ENCODE results near the gene CLEC19A. TPM values are rescaled to one million over a fixed set of nuclear protein-coding genes. Genes with fewer than 3 reads are reported as not detected.
A peak's percentile ranks its signal among the peaks of the same experiment; 100 is the strongest.

Gene CLEC19A
- total RNA-seq, 2 donors from 2014 or later, result 0.23 TPM

DNA sequence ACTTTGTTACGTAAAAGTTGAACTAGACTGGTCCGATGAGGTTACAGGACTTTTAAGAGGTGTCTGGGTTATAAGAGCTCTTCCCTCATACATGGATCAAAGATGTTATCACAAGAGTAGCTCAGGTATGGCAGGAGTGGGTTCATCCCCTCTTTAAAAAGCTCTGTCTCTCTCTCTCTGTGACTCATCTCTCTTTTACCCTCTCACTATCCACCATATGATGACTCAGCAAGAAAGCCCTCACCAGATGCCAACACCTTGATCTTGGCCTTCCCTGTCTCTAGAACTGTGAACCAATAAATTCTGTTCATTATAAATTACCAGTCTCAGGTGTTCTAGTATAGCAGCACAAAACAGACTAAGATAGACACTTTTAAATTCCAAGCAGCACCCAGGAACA is 1.9 kb upstream of the CLEC19A start:
- intact Hi-C loops (cut with DNase I), result no loop called here
- no peak for DNase-seq (ENCODE audit: low spot score)
- Histone ChIP-seq H3K27ac (no peak overlapping the region), H3K27me3 (replicated peaks; ENCODE audit: insufficient read depth) (no peaks in the 10 kb centered on the region), H3K4me1 (replicated peaks) (no peaks in the 10 kb centered on the region), H3K36me3 (no peaks in the 10 kb centered on the region), H3K9me3 (no peaks in the 10 kb centered on the region), H3K4me3 (no peak overlapping the region)
- no peak for TF ChIP-seq CTCF (IDR thresholded peaks at IDR 0.05)
- no peak for TF ChIP-seq POLR2AphosphoS5 (IDR thresholded peaks at IDR 0.05)
- TF ChIP-seq POLR2A (IDR thresholded peaks at IDR 0.05), result no peak
- WGBS, result 62% methylated on average over 2 of the region's 2 CpGs

GRCh38 chr16:19284207-19284606 is 1.3 kb upstream of the CLEC19A start:
- 16% methylated on average over 1 of the region's 1 CpG for WGBS
- Histone ChIP-seq H3K27me3 (replicated peaks; ENCODE audit: insufficient read depth) (no peaks in the 10 kb centered on the region), H3K27ac (no peak overlapping the region), H3K36me3 (no peaks in the 10 kb centered on the region), H3K4me3 (no peak overlapping the region), H3K9me3 (no peaks in the 10 kb centered on the region), H3K4me1 (replicated peaks) (no peaks in the 10 kb centered on the region)
- DNase-seq (ENCODE audit: low spot score), result peak; percentile 92
- TF ChIP-seq POLR2AphosphoS5 (IDR thresholded peaks at IDR 0.05) (peak; percentile 78), CTCF (IDR thresholded peaks at IDR 0.05) (no peak), POLR2A (IDR thresholded peaks at IDR 0.05) (no peak)
- intact Hi-C loops (cut with DNase I), result no loop called here

DNA sequence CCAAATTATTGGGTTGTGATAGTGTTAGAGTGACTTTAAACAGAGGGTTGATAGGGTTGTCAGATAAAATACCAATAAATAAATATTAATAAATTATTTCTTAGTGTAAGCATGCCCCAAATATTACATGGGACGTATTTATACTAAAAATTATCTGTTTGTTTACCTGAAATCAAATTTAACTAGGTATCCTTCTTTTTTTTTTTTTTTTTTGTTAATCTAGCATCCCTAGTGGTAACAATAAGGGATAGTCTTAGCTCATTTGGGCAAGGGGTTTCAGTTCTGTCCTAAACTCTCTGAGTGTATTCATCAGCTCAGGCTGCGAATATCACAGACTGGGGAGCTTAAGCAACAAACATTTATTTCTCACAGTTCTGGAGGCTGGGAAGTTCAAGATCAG is 1.3 kb downstream of the CLEC19A start:
- Histone ChIP-seq H3K27me3 (replicated peaks; ENCODE audit: insufficient read depth) (no peaks in the 10 kb centered on the region), H3K9me3 (no peaks in the 10 kb centered on the region), H3K27ac (no peak overlapping the region), H3K4me1 (replicated peaks) (no peaks in the 10 kb centered on the region), H3K36me3 (no peaks in the 10 kb centered on the region), H3K4me3 (no peak overlapping the region)
- WGBS, result 94% methylated on average over 2 of the region's 2 CpGs
- no peak for DNase-seq (ENCODE audit: low spot score)
- TF ChIP-seq POLR2AphosphoS5 (IDR thresholded peaks at IDR 0.05) (no peak), CTCF (IDR thresholded peaks at IDR 0.05) (no peak), POLR2A (IDR thresholded peaks at IDR 0.05) (no peak)
- intact Hi-C loops (cut with DNase I), result no loop called here

- no peak for TF ChIP-seq POLR2A (IDR thresholded peaks at IDR 0.05)
- no peak for TF ChIP-seq CTCF (IDR thresholded peaks at IDR 0.05)
- TF ChIP-seq POLR2AphosphoS5 (IDR thresholded peaks at IDR 0.05), result no peak
- DNase-seq (ENCODE audit: low spot score), result no peak
- no peaks in the 10 kb centered on the region for H3K9me3 ChIP-seq
- no peaks in the 10 kb centered on the region for H3K36me3 ChIP-seq
- H3K27me3 ChIP-seq (replicated peaks; ENCODE audit: insufficient read depth), result no peaks in the 10 kb centered on the region
- H3K4me1 ChIP-seq (replicated peaks), result no peaks in the 10 kb centered on the region
- no peak overlapping the region for H3K27ac ChIP-seq
- intact Hi-C loops (cut with DNase I), result no loop called here
- 89% methylated on average over 4 of the region's 4 CpGs for WGBS
- no peak overlapping the region for H3K4me3 ChIP-seq
Observed at GRCh38 chr16:19287241-19287640, 1.7 kb downstream of the CLEC19A start.

- H3K27ac ChIP-seq, result no peak overlapping the region
- no peak for DNase-seq (ENCODE audit: low spot score)
- H3K4me1 ChIP-seq (replicated peaks), result no peaks in the 10 kb centered on the region
- no peaks in the 10 kb centered on the region for H3K9me3 ChIP-seq
- no peaks in the 10 kb centered on the region for H3K27me3 ChIP-seq (replicated peaks; ENCODE audit: insufficient read depth)
- WGBS, result 80% methylated on average over 7 of the region's 7 CpGs
- no peaks in the 10 kb centered on the region for H3K36me3 ChIP-seq
- H3K4me3 ChIP-seq, result no peak overlapping the region
- intact Hi-C loops (cut with DNase I), result loop anchor here (2.0 kb wide), 1 partner anchor 18 kb away; no protein-coding TSS in a partner anchor
- TF ChIP-seq CTCF (IDR thresholded peaks at IDR 0.05), result no peak
- no peak for TF ChIP-seq POLR2AphosphoS5 (IDR thresholded peaks at IDR 0.05)
- no peak for TF ChIP-seq POLR2A (IDR thresholded peaks at IDR 0.05)
Observed at GRCh38 chr16:19288872-19289799, 3.6 kb downstream of the CLEC19A start.

All from prostate gland (tissue), 2 donors.